GM19025 (cell line): Measurements from ENCODE around the gene MLANA.

Experiments used
- ATAC-seq: cut with Tn5 transposase; IDR thresholded peaks from one replicate; pipeline ENCODE4 v1.9.1; 2021; ENCODE audit warnings: mild to moderate bottlenecking, low read depth, moderate library complexity; ENCODE audit not compliant: unreplicated experiment

MLANA gene

DNA sequence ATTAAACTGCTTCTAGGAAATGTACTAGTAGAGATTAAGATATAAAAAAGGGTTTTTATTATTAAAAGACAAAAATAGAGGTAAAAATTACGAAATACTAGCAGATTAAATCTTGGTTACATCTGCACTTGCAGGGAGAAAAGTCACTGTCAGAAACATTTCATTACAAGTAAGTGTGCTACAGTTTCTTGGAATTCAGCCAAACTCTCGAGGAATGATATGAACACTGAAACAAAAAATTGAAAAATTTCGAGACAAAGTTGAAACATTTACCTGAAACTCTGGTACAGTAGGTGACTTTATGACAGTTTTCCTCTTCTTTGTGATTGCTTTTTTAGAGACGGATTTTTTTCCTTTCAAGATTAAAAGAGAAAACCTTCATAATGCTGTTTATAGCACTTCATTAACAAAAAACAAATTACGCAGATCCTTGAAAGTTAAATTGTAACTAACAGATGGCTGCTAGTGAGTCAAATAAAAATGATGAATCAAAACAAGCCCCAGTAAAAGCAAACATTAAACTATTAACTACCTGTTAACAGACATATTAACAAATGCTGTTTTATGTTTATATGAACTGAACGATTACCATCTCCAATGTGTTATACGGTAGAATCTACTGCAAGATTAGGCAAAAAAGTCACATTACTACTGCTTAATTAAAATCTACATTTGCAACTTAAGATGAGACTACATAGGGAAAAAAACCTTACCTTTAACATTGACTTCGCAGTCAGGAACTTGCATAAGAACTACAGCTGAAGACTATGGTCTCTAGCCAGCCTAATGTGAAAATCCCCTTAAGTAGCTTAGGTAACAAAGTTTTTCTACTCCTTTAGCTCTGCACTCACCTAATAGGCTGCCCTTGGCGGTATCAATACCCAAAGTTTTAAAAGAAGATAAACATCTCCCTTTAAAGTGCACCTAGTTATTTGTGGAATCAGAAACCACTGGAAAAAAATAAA lies 63.3 kb downstream of the MLANA start:
- ATAC-seq: no peak

DNA sequence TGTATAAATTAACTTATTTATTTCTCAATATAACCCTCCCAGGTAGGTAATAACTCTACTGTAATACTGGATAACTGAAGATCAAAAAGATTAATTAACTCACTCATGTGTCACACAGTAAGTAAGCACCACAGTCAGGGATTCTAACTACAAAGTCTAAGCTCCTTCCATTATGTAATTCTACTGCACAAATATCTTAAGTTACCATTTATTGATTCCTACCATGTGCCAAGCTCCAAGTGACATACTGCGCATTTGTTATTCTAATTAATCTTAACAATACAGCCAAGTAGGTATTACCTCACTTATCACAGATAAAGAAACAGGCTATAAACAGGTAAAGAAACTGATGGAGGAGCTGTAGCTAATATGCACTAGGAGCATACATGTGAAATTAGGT lies 66.5 kb downstream of the MLANA start:
- no peak for ATAC-seq

DNA sequence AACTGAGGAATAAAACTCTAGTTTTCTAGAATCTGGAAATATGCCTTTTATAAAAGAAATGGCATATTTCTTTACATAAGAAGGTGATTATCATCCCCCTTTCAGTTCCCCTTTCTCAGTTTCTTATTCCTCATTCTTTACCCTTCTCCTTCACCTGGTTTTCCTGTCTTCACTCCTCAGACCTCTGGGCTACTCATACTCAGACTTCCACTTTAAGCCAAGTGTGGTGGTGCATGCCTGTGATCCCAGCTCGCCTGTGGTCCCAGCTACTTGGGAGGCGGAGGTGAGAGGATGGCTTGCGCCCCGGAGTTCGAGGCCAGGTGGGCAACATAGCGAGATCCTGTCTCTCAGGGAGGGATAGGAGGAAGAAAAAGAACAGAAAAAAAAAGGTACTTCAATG lies 67.6 kb downstream of the MLANA start:
- ATAC-seq: no peak
